Measurements from ENCODE around the gene TMEM147.
A peak's percentile ranks its signal among the peaks of the same experiment; 100 is the strongest.

Gene TMEM147

GRCh38 chr19:35544110-35544802 is 1.2 kb upstream of the TMEM147 start:
- TF ChIP-seq MAX (IDR thresholded peaks at IDR 0.05; ENCODE audit: low read depth, low read length) (no peak), POLR2A (IDR thresholded peaks at IDR 0.05; ENCODE audit: extremely low read depth, insufficient read length) (no peak), CTCF (IDR thresholded peaks at IDR 0.05; ENCODE audit: low read depth, low read length) (no peak), MYC (IDR thresholded peaks at IDR 0.05; ENCODE audit: low read depth, low read length) (no peak)
- no peak for DNase-seq (ENCODE audit: low read depth)
- peak overlapping the region; percentile 85 for H3K4me3 ChIP-seq (ENCODE audit: low read depth, low read length)

- DNase-seq (ENCODE audit: low read depth) = peak; percentile 46
- peak overlapping the region; percentile 73 for H3K4me3 ChIP-seq (ENCODE audit: low read depth, low read length)
- peak; percentile 38 for TF ChIP-seq MAX (IDR thresholded peaks at IDR 0.05; ENCODE audit: low read depth, low read length)
- no peak for TF ChIP-seq POLR2A (IDR thresholded peaks at IDR 0.05; ENCODE audit: extremely low read depth, insufficient read length)
Measured at GRCh38 chr19:35545855-35546381, 492 bp downstream of the TMEM147 start.

- TF ChIP-seq MYC (IDR thresholded peaks at IDR 0.05; ENCODE audit: low read depth, low read length) = no peak
- DNase-seq (ENCODE audit: low read depth) = no peak
- peak overlapping the region; percentile 73 for H3K4me3 ChIP-seq (ENCODE audit: low read depth, low read length)
Measured at GRCh38 chr19:35546532-35546931, 1.1 kb downstream of the TMEM147 start.

- TF ChIP-seq POLR2A (IDR thresholded peaks at IDR 0.05; ENCODE audit: extremely low read depth, insufficient read length) = no peak
- TF ChIP-seq MYC (IDR thresholded peaks at IDR 0.05; ENCODE audit: low read depth, low read length) = no peak
- TF ChIP-seq MAX (IDR thresholded peaks at IDR 0.05; ENCODE audit: low read depth, low read length) = no peak
- peak; percentile 51 for TF ChIP-seq CTCF (IDR thresholded peaks at IDR 0.05; ENCODE audit: low read depth, low read length)
- DNase-seq (ENCODE audit: low read depth) = peak; percentile 60
Measured at GRCh38 chr19:35549174-35549788, 3.9 kb downstream of the TMEM147 start.

GRCh38 chr19:35549879-35550523 is 4.6 kb downstream of the TMEM147 start:
- H3K4me3 ChIP-seq (ENCODE audit: low read depth, low read length) = no peak overlapping the region
- TF ChIP-seq CTCF (IDR thresholded peaks at IDR 0.05; ENCODE audit: low read depth, low read length) (no peak), MAX (IDR thresholded peaks at IDR 0.05; ENCODE audit: low read depth, low read length) (no peak), MYC (IDR thresholded peaks at IDR 0.05; ENCODE audit: low read depth, low read length) (no peak), POLR2A (IDR thresholded peaks at IDR 0.05; ENCODE audit: extremely low read depth, insufficient read length) (no peak)
- no peak for DNase-seq (ENCODE audit: low read depth)

More at GRCh38 chr19:35549174-35549788, 3.9 kb downstream of the TMEM147 start:
- no peak overlapping the region for H3K4me3 ChIP-seq (ENCODE audit: low read depth, low read length)

- no peak for DNase-seq (ENCODE audit: low read depth)
- no peak overlapping the region for H3K4me3 ChIP-seq (ENCODE audit: low read depth, low read length)
- no peak for TF ChIP-seq POLR2A (IDR thresholded peaks at IDR 0.05; ENCODE audit: extremely low read depth, insufficient read length)
- TF ChIP-seq CTCF (IDR thresholded peaks at IDR 0.05; ENCODE audit: low read depth, low read length) = no peak
- TF ChIP-seq MYC (IDR thresholded peaks at IDR 0.05; ENCODE audit: low read depth, low read length) = no peak
- TF ChIP-seq MAX (IDR thresholded peaks at IDR 0.05; ENCODE audit: low read depth, low read length) = no peak
Measured at GRCh38 chr19:35551091-35551810, 5.8 kb downstream of the TMEM147 start.
